ENCODE measurements around the gene TAF3.

TAF3 gene

DNA sequence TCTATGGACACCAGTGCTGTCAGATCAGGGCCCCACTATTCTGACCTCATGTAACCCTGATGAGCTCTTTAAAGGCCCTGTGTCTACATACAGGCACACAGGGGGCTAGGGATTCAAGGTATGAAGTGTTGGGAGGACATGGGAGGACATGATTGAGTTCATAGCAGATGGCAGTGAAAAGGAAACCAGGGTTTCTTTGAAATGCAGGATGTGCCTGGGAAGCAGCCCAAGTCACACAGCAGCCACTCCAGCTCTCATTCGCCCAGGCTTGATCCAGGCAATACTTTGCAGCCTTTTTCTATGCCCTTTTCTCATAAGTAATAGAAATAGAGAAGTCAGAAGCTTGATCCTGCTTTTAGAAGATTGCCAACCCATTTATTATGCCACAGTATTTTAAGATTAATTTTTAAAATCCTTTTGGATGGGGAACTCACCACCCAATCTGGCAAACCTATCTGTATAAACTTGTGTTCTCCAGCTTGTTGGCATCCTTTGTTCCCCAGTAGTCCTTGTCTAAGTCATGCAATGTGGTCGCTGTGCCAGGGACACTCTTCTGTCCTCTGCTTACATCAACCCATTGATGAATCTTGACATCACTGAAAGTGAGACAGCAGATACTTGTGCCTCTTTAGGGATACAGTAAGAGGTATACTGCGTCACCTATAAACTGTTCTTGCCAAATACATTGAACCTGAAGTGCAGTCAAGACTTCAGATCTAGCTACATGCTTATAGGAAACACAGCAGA is 95.0 kb downstream of the TAF3 start:
- Histone ChIP-seq H3K4me1 (ENCODE audit: control insufficient read depth, insufficient read depth, low read length) (no peaks in the 10 kb centered on the region), H3K9ac (ENCODE audit: low read depth, low read length) (no peak overlapping the region), H3K27me3 (ENCODE audit: control insufficient read depth, insufficient read depth, low read length) (no peaks in the 10 kb centered on the region), H3K36me3 (ENCODE audit: control insufficient read depth, insufficient read depth, low read length) (no peaks in the 10 kb centered on the region), H3K9me3 (ENCODE audit: control insufficient read depth, insufficient read depth, low read length) (no peaks in the 10 kb centered on the region), H3K4me3 (ENCODE audit: low read depth, low read length) (no peak overlapping the region)

DNA sequence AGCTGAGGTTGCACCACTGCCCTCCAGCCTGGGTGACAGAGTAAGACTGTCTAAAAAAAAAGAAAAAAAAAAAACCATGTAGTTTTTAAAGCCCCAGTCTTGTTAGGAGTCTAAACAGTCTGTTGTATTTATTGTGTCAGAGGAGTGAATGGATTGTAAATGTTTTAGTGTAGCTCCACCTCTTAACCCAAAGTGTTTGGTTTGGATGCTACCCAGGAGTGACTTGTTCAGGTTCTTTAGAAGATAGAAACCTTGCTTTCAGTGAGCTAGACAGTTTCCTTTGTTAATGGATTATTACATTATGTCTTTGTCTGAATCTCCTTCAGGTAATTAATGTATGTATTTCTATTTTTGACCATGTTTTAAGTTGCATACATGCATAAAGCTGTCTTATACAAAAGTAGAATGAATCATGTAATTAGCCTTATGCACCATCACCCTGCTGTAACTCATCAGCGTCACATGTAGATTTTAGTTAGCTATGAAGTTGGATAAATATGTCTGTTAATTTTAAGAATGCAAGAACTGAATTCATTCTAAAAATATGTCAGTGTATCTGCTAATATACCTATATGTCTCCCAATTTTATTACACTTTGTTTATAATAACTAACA is 97.7 kb downstream of the TAF3 start:
- Histone ChIP-seq H3K27me3 (ENCODE audit: control insufficient read depth, insufficient read depth, low read length) (no peaks in the 10 kb centered on the region), H3K36me3 (ENCODE audit: control insufficient read depth, insufficient read depth, low read length) (no peaks in the 10 kb centered on the region), H3K9me3 (ENCODE audit: control insufficient read depth, insufficient read depth, low read length) (no peaks in the 10 kb centered on the region), H3K4me3 (ENCODE audit: low read depth, low read length) (no peak overlapping the region), H3K4me1 (ENCODE audit: control insufficient read depth, insufficient read depth, low read length) (peaks cover 1% of the 10 kb centered on the region), H3K9ac (ENCODE audit: low read depth, low read length) (no peak overlapping the region)

DNA sequence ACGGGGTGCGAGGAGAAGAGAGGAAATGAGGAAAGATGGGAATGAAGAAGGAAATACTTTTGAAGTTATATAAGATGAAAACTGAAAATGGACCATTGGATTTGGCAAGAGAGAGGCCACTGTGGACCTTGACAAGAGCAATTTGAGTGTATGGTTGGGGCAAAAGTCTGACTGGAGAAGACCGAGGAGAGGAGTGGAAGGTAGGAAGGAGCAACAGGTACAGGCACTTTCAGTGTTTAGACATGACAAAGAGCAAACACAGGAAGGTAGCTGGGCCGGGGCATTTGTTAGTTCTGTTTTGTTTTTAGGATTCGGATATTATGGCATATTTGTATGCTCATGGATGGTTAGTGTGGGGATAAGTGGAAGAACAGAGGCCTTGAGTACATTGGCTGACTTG is 99.4 kb downstream of the TAF3 start:
- no peak overlapping the region for H3K4me3 ChIP-seq (ENCODE audit: low read depth, low read length)
- peaks cover 4% of the 10 kb centered on the region for H3K4me1 ChIP-seq (ENCODE audit: control insufficient read depth, insufficient read depth, low read length)
- H3K9me3 ChIP-seq (ENCODE audit: control insufficient read depth, insufficient read depth, low read length): no peaks in the 10 kb centered on the region
- no peak overlapping the region for H3K9ac ChIP-seq (ENCODE audit: low read depth, low read length)
- H3K27me3 ChIP-seq (ENCODE audit: control insufficient read depth, insufficient read depth, low read length): no peaks in the 10 kb centered on the region
- H3K36me3 ChIP-seq (ENCODE audit: control insufficient read depth, insufficient read depth, low read length): no peaks in the 10 kb centered on the region

DNA sequence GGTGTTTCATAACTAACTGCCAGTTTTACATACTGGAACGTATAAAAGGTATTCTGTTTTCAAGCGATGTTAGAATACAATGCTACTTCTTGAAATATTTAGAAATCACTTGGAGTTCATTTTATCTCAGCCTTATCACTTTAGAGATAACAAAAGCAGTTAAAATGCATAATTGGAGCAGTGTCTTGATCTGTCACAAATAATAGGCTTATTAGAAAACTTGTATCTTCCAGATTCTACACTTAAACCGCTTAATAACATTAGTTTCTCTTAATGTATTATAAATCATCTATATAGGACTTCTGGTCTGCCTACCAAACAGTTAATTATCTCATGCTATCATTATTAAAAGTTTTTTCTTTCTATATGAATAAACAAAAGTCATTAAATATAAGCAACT is 104.4 kb downstream of the TAF3 start:
- Histone ChIP-seq H3K36me3 (ENCODE audit: control insufficient read depth, insufficient read depth, low read length) (no peaks in the 10 kb centered on the region), H3K9ac (ENCODE audit: low read depth, low read length) (no peak overlapping the region), H3K27me3 (ENCODE audit: control insufficient read depth, insufficient read depth, low read length) (no peaks in the 10 kb centered on the region), H3K4me3 (ENCODE audit: low read depth, low read length) (no peak overlapping the region), H3K9me3 (ENCODE audit: control insufficient read depth, insufficient read depth, low read length) (no peaks in the 10 kb centered on the region), H3K4me1 (ENCODE audit: control insufficient read depth, insufficient read depth, low read length) (peaks cover 4% of the 10 kb centered on the region)

DNA sequence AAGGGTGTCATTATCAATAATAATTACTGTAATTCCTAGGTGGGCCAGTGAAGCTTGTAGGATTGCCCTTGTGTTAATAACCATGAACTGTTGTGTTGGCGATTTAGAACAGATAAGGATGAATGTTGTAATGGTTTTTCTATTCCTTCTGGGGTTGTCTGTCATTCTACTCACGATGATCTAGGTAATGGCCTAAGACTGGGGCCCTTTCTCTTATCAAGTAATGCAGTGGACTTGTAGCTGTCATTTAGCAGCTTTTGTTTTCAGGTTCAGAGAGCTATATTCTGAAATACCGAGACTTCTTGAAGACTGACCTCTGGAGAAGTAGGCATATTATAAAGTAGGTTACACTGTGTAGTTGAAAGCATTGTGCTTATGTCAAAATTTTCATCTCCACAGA is 110.2 kb downstream of the TAF3 start:
- Histone ChIP-seq H3K27me3 (ENCODE audit: control insufficient read depth, insufficient read depth, low read length) (no peaks in the 10 kb centered on the region), H3K4me1 (ENCODE audit: control insufficient read depth, insufficient read depth, low read length) (no peaks in the 10 kb centered on the region), H3K36me3 (ENCODE audit: control insufficient read depth, insufficient read depth, low read length) (no peaks in the 10 kb centered on the region), H3K9me3 (ENCODE audit: control insufficient read depth, insufficient read depth, low read length) (no peaks in the 10 kb centered on the region), H3K4me3 (ENCODE audit: low read depth, low read length) (no peak overlapping the region), H3K9ac (ENCODE audit: low read depth, low read length) (no peak overlapping the region)

DNA sequence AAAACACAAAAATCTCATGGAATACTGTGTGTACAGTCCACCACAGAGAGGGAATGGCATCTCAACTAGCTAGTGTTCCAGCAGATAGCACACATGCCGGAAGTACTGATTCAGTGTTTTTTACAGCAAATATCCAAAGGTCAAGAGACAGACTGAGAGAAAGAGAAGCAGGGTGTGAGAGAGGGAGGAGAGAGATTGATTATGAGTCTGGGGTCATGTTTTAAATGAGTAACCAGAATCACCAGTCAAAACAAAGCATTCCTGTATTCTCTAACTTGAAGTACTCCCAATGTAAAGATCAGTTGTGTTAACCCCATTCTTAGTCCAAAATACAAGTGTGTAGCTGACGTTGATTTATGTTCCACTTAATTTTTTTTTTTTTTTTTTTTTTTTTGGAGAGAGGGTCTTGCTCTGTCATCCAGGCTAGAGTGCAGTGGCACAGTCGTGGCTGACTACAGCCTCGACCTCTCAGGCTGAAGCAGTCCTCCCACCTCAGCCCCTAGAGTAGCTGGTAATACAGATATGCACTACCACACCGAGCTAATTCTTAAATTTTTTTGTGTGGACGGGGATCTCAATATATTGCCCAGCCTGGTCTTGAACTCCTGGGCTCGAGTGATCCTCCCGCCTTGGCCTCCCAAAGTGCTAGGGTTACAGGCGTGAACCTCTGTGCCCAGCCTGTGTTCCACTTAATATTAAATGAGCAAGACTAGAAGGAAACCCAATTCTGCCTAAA is 114.2 kb downstream of the TAF3 start:
- H3K36me3 ChIP-seq (ENCODE audit: control insufficient read depth, insufficient read depth, low read length): no peaks in the 10 kb centered on the region
- no peaks in the 10 kb centered on the region for H3K9me3 ChIP-seq (ENCODE audit: control insufficient read depth, insufficient read depth, low read length)
- no peaks in the 10 kb centered on the region for H3K27me3 ChIP-seq (ENCODE audit: control insufficient read depth, insufficient read depth, low read length)
- no peaks in the 10 kb centered on the region for H3K4me1 ChIP-seq (ENCODE audit: control insufficient read depth, insufficient read depth, low read length)
- H3K9ac ChIP-seq (ENCODE audit: low read depth, low read length): no peak overlapping the region
- H3K4me3 ChIP-seq (ENCODE audit: low read depth, low read length): no peak overlapping the region

DNA sequence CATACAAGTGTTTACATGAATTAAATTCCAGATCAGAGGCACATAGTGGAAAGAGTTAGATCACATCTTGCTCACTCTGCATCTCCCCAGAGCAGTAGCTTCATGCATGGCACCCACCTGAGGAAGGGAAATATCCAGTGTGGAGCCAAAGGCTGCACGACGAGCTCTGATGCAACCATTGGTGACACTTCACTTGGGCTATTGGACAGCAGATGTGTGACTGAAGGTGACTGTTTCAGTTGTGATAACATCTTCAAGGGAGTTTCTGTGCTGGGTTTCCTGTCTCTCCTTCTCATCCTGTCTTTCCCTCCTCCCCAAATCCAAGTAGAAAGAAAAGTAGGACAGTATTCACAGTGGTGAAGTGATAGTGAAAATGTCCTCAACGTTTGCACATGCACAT is 115.0 kb downstream of the TAF3 start:
- Histone ChIP-seq H3K36me3 (ENCODE audit: control insufficient read depth, insufficient read depth, low read length) (no peaks in the 10 kb centered on the region), H3K4me3 (ENCODE audit: low read depth, low read length) (no peak overlapping the region), H3K9ac (ENCODE audit: low read depth, low read length) (no peak overlapping the region), H3K4me1 (ENCODE audit: control insufficient read depth, insufficient read depth, low read length) (no peaks in the 10 kb centered on the region), H3K9me3 (ENCODE audit: control insufficient read depth, insufficient read depth, low read length) (no peaks in the 10 kb centered on the region), H3K27me3 (ENCODE audit: control insufficient read depth, insufficient read depth, low read length) (no peaks in the 10 kb centered on the region)

DNA sequence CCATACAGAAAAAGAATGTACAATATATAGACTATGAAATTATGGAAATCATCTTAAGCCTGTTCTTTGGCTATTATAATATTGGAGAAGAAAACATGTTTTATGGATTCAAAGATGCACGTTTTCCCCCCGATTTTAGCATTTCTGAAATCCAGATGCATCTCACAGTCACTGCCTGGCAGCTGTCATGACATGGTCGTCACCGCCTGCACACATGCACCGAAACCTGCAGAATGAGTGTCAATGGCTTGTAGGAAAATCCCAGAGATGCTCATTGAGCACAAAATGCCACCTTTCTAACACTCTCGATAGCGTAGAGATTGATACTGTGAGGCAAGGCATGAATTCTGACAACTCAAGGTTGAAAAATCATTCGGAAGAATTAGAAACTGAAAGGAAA is 115.5 kb downstream of the TAF3 start:
- Histone ChIP-seq H3K27me3 (ENCODE audit: control insufficient read depth, insufficient read depth, low read length) (no peaks in the 10 kb centered on the region), H3K4me3 (ENCODE audit: low read depth, low read length) (no peak overlapping the region), H3K9ac (ENCODE audit: low read depth, low read length) (no peak overlapping the region)

DNA sequence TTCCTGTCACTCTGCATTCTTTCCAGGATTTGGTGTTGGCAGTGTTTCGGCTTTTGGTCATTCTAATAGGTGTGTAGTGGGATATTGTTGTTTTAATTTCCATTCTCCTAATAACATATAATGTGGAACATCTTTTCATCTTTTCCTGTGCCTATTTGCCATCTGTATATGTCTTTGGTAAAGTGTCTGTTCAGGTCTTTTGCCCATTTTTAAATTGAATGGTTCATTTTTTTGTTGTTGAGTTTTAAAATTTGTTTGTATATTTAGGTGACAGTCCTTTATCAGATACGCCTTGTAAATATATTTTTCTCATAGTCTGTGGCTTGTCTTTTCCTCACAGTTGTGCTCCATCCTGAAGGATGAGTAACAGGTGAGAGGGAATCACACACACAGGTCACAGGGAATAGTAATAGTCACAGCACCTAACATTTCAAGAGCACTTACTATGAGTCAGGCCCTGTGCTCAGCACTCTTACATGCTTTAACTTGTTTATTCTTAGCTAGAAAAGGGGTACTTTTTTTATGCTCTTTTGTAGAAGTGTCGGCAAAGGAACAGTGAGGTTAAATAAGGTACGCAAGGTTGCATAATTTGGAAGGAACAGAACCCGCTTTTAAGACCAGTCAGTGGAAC is 119.1 kb downstream of the TAF3 start:
- no peaks in the 10 kb centered on the region for H3K4me1 ChIP-seq (ENCODE audit: control insufficient read depth, insufficient read depth, low read length)
- H3K4me3 ChIP-seq (ENCODE audit: low read depth, low read length): no peak overlapping the region
- no peak overlapping the region for H3K9ac ChIP-seq (ENCODE audit: low read depth, low read length)
- H3K27me3 ChIP-seq (ENCODE audit: control insufficient read depth, insufficient read depth, low read length): no peaks in the 10 kb centered on the region
- H3K36me3 ChIP-seq (ENCODE audit: control insufficient read depth, insufficient read depth, low read length): no peaks in the 10 kb centered on the region
- H3K9me3 ChIP-seq (ENCODE audit: control insufficient read depth, insufficient read depth, low read length): no peaks in the 10 kb centered on the region

More for the DNA sequence above, 115.5 kb downstream of the TAF3 start:
- Histone ChIP-seq H3K36me3 (ENCODE audit: control insufficient read depth, insufficient read depth, low read length) (no peaks in the 10 kb centered on the region), H3K4me1 (ENCODE audit: control insufficient read depth, insufficient read depth, low read length) (no peaks in the 10 kb centered on the region), H3K9me3 (ENCODE audit: control insufficient read depth, insufficient read depth, low read length) (no peaks in the 10 kb centered on the region)

DNA sequence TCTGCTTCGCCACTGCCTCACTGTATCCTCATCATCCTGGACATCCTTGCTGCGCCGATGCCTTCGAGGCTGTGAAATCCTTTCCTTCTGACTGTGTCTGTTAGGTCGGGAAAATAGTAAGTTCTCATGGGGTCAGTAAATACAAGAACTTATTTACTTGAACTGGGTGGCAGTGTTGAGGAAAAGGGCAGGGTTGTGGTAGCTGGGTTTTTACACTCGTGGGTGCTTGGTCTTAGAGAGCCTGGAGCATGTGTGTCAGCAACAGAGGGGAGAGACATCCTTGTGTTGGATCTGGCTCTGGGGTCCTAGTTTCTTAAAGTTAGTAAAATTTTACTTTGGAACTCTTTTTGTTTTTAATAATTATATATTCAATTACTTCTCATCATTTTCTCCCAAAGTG is 123.3 kb downstream of the TAF3 start:
- Histone ChIP-seq H3K27me3 (ENCODE audit: control insufficient read depth, insufficient read depth, low read length) (no peaks in the 10 kb centered on the region), H3K4me1 (ENCODE audit: control insufficient read depth, insufficient read depth, low read length) (peaks cover 20% of the 10 kb centered on the region), H3K4me3 (ENCODE audit: low read depth, low read length) (no peak overlapping the region), H3K9ac (ENCODE audit: low read depth, low read length) (no peak overlapping the region), H3K36me3 (ENCODE audit: control insufficient read depth, insufficient read depth, low read length) (no peaks in the 10 kb centered on the region), H3K9me3 (ENCODE audit: control insufficient read depth, insufficient read depth, low read length) (no peaks in the 10 kb centered on the region)

DNA sequence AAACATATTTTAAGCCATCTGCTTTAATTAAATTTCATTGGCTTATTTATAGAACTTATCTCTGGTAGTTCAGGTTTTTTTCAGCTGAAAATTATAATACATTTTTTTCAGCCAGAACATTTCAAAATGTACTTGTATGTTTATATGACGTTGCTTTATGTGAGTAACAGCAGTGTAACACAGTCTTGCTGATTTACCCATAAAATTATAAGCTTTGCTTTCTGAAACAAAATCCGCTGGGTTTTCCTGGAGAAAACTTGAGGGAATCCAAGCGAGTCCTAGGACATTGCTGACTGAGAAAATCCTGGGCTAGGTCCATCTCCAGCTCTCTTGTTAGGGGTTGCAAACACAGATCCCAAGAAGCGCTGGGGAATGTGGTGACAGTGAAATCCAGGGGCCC is 124.0 kb downstream of the TAF3 start:
- H3K36me3 ChIP-seq (ENCODE audit: control insufficient read depth, insufficient read depth, low read length): no peaks in the 10 kb centered on the region
- peaks cover 20% of the 10 kb centered on the region for H3K4me1 ChIP-seq (ENCODE audit: control insufficient read depth, insufficient read depth, low read length)
- no peak overlapping the region for H3K9ac ChIP-seq (ENCODE audit: low read depth, low read length)
- no peak overlapping the region for H3K4me3 ChIP-seq (ENCODE audit: low read depth, low read length)
- H3K9me3 ChIP-seq (ENCODE audit: control insufficient read depth, insufficient read depth, low read length): no peaks in the 10 kb centered on the region
- no peaks in the 10 kb centered on the region for H3K27me3 ChIP-seq (ENCODE audit: control insufficient read depth, insufficient read depth, low read length)
